ENCODE measurements around the gene HHIPL1. TPM values are rescaled to one million over a fixed set of nuclear protein-coding genes. Genes with fewer than 3 reads are reported as not detected.

Gene HHIPL1
- total RNA-seq, 1 donor from 2014 or later, result 2.7 TPM

- Mint-ChIP-seq H3K4me1 (ENCODE audit: unreplicated experiment) (peaks cover 22% of the 10 kb centered on the region), H3K36me3 (ENCODE audit: unreplicated experiment) (peaks cover 4% of the 10 kb centered on the region), H3K9me3 (ENCODE audit: unreplicated experiment) (no peaks in the 10 kb centered on the region), H3K27me3 (ENCODE audit: unreplicated experiment) (no peaks in the 10 kb centered on the region), H3K27ac (ENCODE audit: unreplicated experiment) (peak overlapping the region; percentile 77), H3K4me3 (ENCODE audit: unreplicated experiment) (no peak overlapping the region)
- no peak for TF ChIP-seq CTCF (IDR thresholded peaks at IDR 0.05)
- no peak for DNase-seq (ENCODE audit: extremely low spot score, unreplicated experiment)
These were observed 25.7 kb downstream of the HHIPL1 start for GRCh38 chr14:99670361-99671234.

GRCh38 chr14:99671235-99672224 lies 26.6 kb downstream of the HHIPL1 start:
- DNase-seq (ENCODE audit: extremely low spot score, unreplicated experiment), result no peak
- Mint-ChIP-seq H3K4me3 (ENCODE audit: unreplicated experiment) (no peak overlapping the region), H3K36me3 (ENCODE audit: unreplicated experiment) (peaks cover 4% of the 10 kb centered on the region), H3K4me1 (ENCODE audit: unreplicated experiment) (peaks cover 24% of the 10 kb centered on the region), H3K27me3 (ENCODE audit: unreplicated experiment) (no peaks in the 10 kb centered on the region), H3K27ac (ENCODE audit: unreplicated experiment) (peak overlapping the region; percentile 77), H3K9me3 (ENCODE audit: unreplicated experiment) (no peaks in the 10 kb centered on the region)
- no peak for TF ChIP-seq CTCF (IDR thresholded peaks at IDR 0.05)

GRCh38 chr14:99672506-99673304 lies 27.8 kb downstream of the HHIPL1 start:
- DNase-seq (ENCODE audit: extremely low spot score, unreplicated experiment), result no peak
- H3K4me3 Mint-ChIP-seq (ENCODE audit: unreplicated experiment), result no peak overlapping the region
- TF ChIP-seq CTCF (IDR thresholded peaks at IDR 0.05), result no peak
- H3K36me3 Mint-ChIP-seq (ENCODE audit: unreplicated experiment), result peaks cover 4% of the 10 kb centered on the region
- no peaks in the 10 kb centered on the region for H3K27me3 Mint-ChIP-seq (ENCODE audit: unreplicated experiment)
- no peak overlapping the region for H3K27ac Mint-ChIP-seq (ENCODE audit: unreplicated experiment)
- no peaks in the 10 kb centered on the region for H3K9me3 Mint-ChIP-seq (ENCODE audit: unreplicated experiment)
- H3K4me1 Mint-ChIP-seq (ENCODE audit: unreplicated experiment), result peaks cover 24% of the 10 kb centered on the region

- no peak for TF ChIP-seq CTCF (IDR thresholded peaks at IDR 0.05)
- no peak for DNase-seq (ENCODE audit: extremely low spot score, unreplicated experiment)
- peaks cover 5% of the 10 kb centered on the region for H3K9me3 Mint-ChIP-seq (ENCODE audit: unreplicated experiment)
- H3K27ac Mint-ChIP-seq (ENCODE audit: unreplicated experiment), result no peak overlapping the region
- no peaks in the 10 kb centered on the region for H3K27me3 Mint-ChIP-seq (ENCODE audit: unreplicated experiment)
- H3K36me3 Mint-ChIP-seq (ENCODE audit: unreplicated experiment), result peaks cover 4% of the 10 kb centered on the region
- no peak overlapping the region for H3K4me3 Mint-ChIP-seq (ENCODE audit: unreplicated experiment)
- peaks cover 24% of the 10 kb centered on the region for H3K4me1 Mint-ChIP-seq (ENCODE audit: unreplicated experiment)
These were observed 28.6 kb downstream of the HHIPL1 start for GRCh38 chr14:99673305-99674063.
